Activated B cell treated with CpG ODN at 0.5 μM for 24 hours (primary cell): ENCODE measurements around the gene CIT. TPM values are rescaled to one million over a fixed set of nuclear protein-coding genes. Genes with fewer than 3 reads are reported as not detected.

Source experiments
- ATAC-seq: fragments of 200-7000 bp; cut with Tn5 transposase; one replicate; pipeline ENCODE4 v1.10.0; 2021; ENCODE audit warnings: low read depth, mild to moderate bottlenecking, moderate library complexity
- CTCF ChIA-PET: fragments of 350-600 bp; sonication (Branson Sonifier 250); formaldehyde crosslinking; loops from one replicate; lab custom pipeline; 2021; ENCODE audit warnings: antibody characterized with exemption; lab: Charles Lee
- POLR2A ChIA-PET: fragments of 350-600 bp; sonication (Branson Sonifier 250); formaldehyde crosslinking; loops from one replicate; lab custom pipeline; 2021; ENCODE audit warnings: antibody characterized with exemption; lab: Charles Lee
- DNase-seq: peaks from one replicate; pipeline ENCODE4 v3.0.0; 2022
- H3K27ac Mint-ChIP-seq: one replicate; pipeline ENCODE4 v1.8.0; 2020; ENCODE audit warnings: mixed read lengths
- H3K27me3 Mint-ChIP-seq: one replicate; pipeline ENCODE4 v1.8.0; 2021; ENCODE audit warnings: mixed read lengths
- H3K36me3 Mint-ChIP-seq: one replicate; pipeline ENCODE4 v1.8.0; 2021; ENCODE audit warnings: low read depth, mixed read lengths
- H3K4me1 Mint-ChIP-seq: one replicate; pipeline ENCODE4 v1.8.0; 2021; ENCODE audit warnings: mixed read lengths
- H3K4me3 Mint-ChIP-seq: one replicate; pipeline ENCODE4 v1.8.0; 2020; ENCODE audit warnings: mild to moderate bottlenecking, mixed read lengths
- H3K9me3 Mint-ChIP-seq: one replicate; pipeline ENCODE4 v1.8.0; 2020; ENCODE audit warnings: mixed read lengths
- intact Hi-C: fragments of 100-400 bp; cut with micrococcal nuclease; formaldehyde crosslinking; loops from one replicate; pipeline ENCODE4 v1.15.1; 2024
- total RNA-seq: library from RNA; stranded (reverse); gene quantifications from 2 replicates; pipeline ENCODE4 v1.2.3, GENCODE V29; 2022
- TF ChIP-seq, protein P1 (sequence below): fragments of 200-600 bp; IDR thresholded peaks from one replicate; pipeline ENCODE4 v1.8.0; 2022; ENCODE audit warnings: antibody characterized with exemption, mild to moderate bottlenecking

The CIT gene
- total RNA-seq, 1 donor from 2014 or later: 6.1 TPM

GRCh38 chr12:119667577-119668323 is 209.4 kb downstream of the CIT start, which contains the start of gene PRKAB1:
Gene PRKAB1 (plus strand): TSS chr12:119668133. CDS start chr12:119668245, 112 bp downstream.
- Mint-ChIP-seq H3K9me3 (no peaks in the 10 kb centered on the region), H3K4me1 (peaks cover 59% of the 10 kb centered on the region), H3K27ac (peak within 1 kb of the TSS; percentile 92), H3K4me3 (peak within 1 kb of the TSS; percentile 90), H3K36me3 (peaks cover 31% of the 10 kb centered on the region), H3K27me3 (no peaks in the 10 kb centered on the region)
- CTCF ChIA-PET: interaction anchor here (0.6 to 2.1 kb wide), 7 partner anchors 10 to 221 kb away, joined by 3 to 19 read pairs (median 3); no protein-coding TSS in a partner anchor
- POLR2A ChIA-PET: interaction anchor here (0.5 to 4.4 kb wide), 8 partner anchors 10 to 1295 kb away, joined by 3 to 43 read pairs (median 4); partner anchors contain the start of genes SUDS3 and TAOK3
- intact Hi-C loops: loop anchor here (1.0 to 5.0 kb wide), 8 partner anchors 8 to 1651 kb away; partner anchors contain the start of genes BICDL1, CIT and RFC5
- TF ChIP-seq, protein P1, sequence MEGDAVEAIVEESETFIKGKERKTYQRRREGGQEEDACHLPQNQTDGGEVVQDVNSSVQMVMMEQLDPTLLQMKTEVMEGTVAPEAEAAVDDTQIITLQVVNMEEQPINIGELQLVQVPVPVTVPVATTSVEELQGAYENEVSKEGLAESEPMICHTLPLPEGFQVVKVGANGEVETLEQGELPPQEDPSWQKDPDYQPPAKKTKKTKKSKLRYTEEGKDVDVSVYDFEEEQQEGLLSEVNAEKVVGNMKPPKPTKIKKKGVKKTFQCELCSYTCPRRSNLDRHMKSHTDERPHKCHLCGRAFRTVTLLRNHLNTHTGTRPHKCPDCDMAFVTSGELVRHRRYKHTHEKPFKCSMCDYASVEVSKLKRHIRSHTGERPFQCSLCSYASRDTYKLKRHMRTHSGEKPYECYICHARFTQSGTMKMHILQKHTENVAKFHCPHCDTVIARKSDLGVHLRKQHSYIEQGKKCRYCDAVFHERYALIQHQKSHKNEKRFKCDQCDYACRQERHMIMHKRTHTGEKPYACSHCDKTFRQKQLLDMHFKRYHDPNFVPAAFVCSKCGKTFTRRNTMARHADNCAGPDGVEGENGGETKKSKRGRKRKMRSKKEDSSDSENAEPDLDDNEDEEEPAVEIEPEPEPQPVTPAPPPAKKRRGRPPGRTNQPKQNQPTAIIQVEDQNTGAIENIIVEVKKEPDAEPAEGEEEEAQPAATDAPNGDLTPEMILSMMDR: peak; percentile 39
- DNase-seq (peak; percentile 92), ATAC-seq (peak; percentile 91)

DNA sequence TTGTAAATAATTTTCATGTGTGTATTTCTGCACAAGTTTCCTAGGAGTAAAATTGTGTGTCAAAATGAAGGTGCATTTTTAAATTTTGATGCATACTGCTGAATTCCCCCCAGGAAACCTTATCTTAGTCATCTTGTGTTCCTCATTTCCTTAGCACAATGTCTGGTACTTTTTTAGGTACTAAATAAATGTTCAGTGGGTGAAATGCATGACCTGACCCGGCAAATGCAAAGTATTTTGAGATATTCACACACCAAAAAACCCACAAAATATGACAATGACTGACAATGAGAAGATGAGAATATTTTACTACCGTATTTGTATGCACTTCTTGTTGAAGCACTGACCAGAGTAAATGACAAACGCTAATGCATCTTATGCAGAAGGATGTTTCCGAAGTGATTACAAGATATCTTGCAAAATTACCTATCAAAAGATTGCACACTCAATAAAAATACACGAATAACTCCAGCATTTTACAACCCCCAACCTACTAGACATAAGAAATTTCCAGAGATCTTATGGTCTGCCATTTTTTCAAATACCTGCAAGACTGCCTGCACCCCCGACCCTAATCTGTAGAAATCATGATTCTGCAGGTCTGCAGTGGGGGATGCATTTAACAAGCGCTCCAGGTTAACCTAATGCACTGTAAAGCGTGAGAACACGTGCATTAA is 210.1 kb downstream of the CIT start:
- CTCF ChIA-PET: interaction anchor here (0.6 to 2.1 kb wide), 5 partner anchors 9 to 221 kb away, joined by 3 to 19 read pairs (median 4); no protein-coding TSS in a partner anchor
- H3K4me3 Mint-ChIP-seq: peak overlapping the region; percentile 90
- H3K4me1 Mint-ChIP-seq: peaks cover 54% of the 10 kb centered on the region
- H3K27me3 Mint-ChIP-seq: no peaks in the 10 kb centered on the region
- TF ChIP-seq, protein P1: no peak
- peak overlapping the region; percentile 92 for H3K27ac Mint-ChIP-seq
- POLR2A ChIA-PET: interaction anchor here (0.7 to 4.4 kb wide), 6 partner anchors 11 to 1758 kb away, joined by 3 to 43 read pairs (median 4); partner anchors contain the start of gene SUDS3
- DNase-seq (no peak), ATAC-seq (peak; percentile 6)
- H3K9me3 Mint-ChIP-seq: no peaks in the 10 kb centered on the region
- intact Hi-C loops: loop anchor here (1.0 to 5.0 kb wide), 8 partner anchors 8 to 1650 kb away; partner anchors contain the start of genes BICDL1, CIT and RFC5
- H3K36me3 Mint-ChIP-seq: peaks cover 24% of the 10 kb centered on the region

DNA sequence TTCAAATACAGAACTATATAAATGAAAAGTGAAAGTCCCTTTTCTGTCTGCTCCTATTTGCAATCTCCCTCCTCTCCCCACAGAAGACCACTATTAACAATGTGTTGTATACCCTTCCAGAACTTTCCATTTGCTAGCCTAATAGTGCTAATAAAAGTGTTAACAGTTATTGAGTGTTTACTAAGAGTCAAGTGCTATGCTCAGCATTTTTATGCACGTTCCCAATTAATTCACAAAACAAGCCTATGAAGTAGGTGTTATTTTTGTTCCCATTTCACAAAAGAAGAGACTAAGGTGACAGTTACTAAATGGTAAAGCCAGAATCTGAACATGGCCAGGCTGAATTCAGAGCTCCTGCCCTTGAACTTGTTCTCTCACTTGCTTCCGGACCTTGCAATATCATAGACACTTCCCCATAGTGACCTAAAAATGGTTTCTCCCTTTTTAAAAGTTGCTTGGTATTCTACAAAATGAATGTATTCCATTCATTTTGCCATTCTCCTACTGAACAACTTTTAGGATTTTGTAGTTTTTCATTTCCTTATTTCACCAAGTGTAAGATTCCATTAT is 210.8 kb downstream of the CIT start:
- DNase-seq (no peak), ATAC-seq (no peak)
- Mint-ChIP-seq H3K36me3 (peaks cover 18% of the 10 kb centered on the region), H3K27ac (peak overlapping the region; percentile 92), H3K4me1 (peaks cover 51% of the 10 kb centered on the region), H3K4me3 (peak overlapping the region; percentile 90), H3K9me3 (no peaks in the 10 kb centered on the region), H3K27me3 (no peaks in the 10 kb centered on the region)
- TF ChIP-seq, protein P1: no peak
- intact Hi-C loops: loop anchor here (2.0 to 5.0 kb wide), 5 partner anchors 116 to 1650 kb away; partner anchors contain the start of genes CIT and RFC5
- CTCF ChIA-PET: no interaction called here
- POLR2A ChIA-PET: interaction anchor here (0.6 to 4.4 kb wide), 4 partner anchors 16 to 1759 kb away, joined by 3 to 43 read pairs (median 3); no protein-coding TSS in a partner anchor

DNA sequence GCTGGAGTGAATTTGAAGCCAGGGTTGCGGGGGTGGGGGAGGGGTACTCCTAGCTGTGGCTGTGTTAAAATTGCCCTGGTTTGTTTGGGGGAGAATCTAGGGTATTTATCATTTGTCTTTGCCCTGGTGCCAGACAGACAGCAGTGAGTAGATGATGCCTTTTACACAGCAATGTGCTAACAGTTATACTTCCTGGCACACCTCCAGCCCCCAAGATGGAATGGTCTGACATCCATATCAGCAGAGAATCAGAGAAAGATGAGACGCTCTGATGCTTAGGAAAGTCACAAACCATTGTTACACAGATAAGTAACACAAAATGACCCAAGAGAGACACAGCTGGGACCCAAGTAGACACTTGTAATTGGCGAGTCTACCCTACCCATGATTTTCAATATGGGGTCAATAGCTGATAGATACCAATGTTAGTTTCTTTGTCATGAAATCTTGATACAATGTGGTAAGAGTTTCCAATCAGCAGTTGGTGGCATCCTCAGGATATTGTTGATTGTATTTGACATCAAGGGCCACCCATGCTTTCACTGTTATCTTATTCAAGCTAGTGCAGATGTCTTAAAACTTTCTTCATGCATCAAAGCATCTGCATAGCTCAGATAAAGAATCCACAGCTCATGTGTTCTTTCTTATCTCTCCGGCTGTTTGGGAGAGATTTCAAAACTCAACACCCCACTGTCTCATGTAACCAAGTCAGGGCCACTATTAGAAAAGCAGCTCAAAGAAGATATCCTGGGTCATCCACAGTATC is 211.8 kb downstream of the CIT start:
- TF ChIP-seq, protein P1: no peak
- H3K27me3 Mint-ChIP-seq: no peaks in the 10 kb centered on the region
- peaks cover 8% of the 10 kb centered on the region for H3K36me3 Mint-ChIP-seq
- peaks cover 42% of the 10 kb centered on the region for H3K4me1 Mint-ChIP-seq
- no peaks in the 10 kb centered on the region for H3K9me3 Mint-ChIP-seq
- DNase-seq: no peak
- ChIA-PET POLR2A (interaction anchor here (0.6 to 4.4 kb wide), 4 partner anchors 17 to 1292 kb away, joined by 3 to 43 read pairs (median 4); no protein-coding TSS in a partner anchor), CTCF (interaction anchor here (1.2 kb wide), 1 partner anchor 118 kb away, joined by 3 read pairs; no protein-coding TSS in a partner anchor)
- no peak for ATAC-seq
- peak overlapping the region; percentile 50 for H3K27ac Mint-ChIP-seq
- intact Hi-C loops: loop anchor here (5.0 kb wide), 2 partner anchors 117 to 422 kb away; no protein-coding TSS in a partner anchor
- H3K4me3 Mint-ChIP-seq: no peak overlapping the region
